Breast epithelium (tissue), 4 donors: Measurements from ENCODE around the gene PPP1R1B. TPM values are rescaled to one million over a fixed set of nuclear protein-coding genes. Genes with fewer than 3 reads are reported as not detected.

Experiments used
- DNase-seq, 2 donors: peaks; one replicate each; pipeline ENCODE4 v3.0.0-alpha.2; 2019; ENCODE audit warnings: low spot score in 2 of 2
- H3K27ac ChIP-seq, 2 donors: fragments of 200-600 bp; sonication (generic) in 1 of 2; one replicate each; pipeline ENCODE4 v1.5.1; 2016 to 2019; ENCODE audit warnings: mild to moderate bottlenecking in 1 of 2
- H3K27me3 ChIP-seq, 2 donors: fragments of 200-600 bp; sonication (generic) in 1 of 2; one replicate each; pipeline versions ENCODE4 v1.5.1 to v1.6.0; 2017 to 2019; ENCODE audit warnings: control low read depth in 1 of 2, mild to moderate bottlenecking in 1 of 2
- H3K36me3 ChIP-seq: fragments of 200-600 bp; one replicate; pipeline ENCODE4 v1.5.1; 2019
- H3K4me1 ChIP-seq, 2 donors: fragments of 200-600 bp; sonication (generic); one replicate each; pipeline ENCODE4 v1.5.1; 2016 to 2019; ENCODE audit warnings: control low read depth in 1 of 2
- H3K4me3 ChIP-seq, 3 donors: fragments of 200-600 bp; sonication (generic); 1 replicate in 2 of 3; 2 replicates in 1 of 3; pipeline ENCODE4 v1.5.1; 2016 to 2019; ENCODE audit warnings: mild to moderate bottlenecking in 3 of 3, moderate library complexity in 2 of 3
- H3K9me3 ChIP-seq, 2 donors: fragments of 200-600 bp; sonication (generic) in 1 of 2; one replicate each; pipeline ENCODE4 v1.5.1; 2016 to 2019; ENCODE audit warnings: control low read depth in 1 of 2
- POLR2A ChIP-seq: fragments of 450-650 bp; IDR thresholded peaks from one replicate; pipeline ENCODE4 v1.6.1; 2016; ENCODE audit warnings: antibody characterized with exemption, mild to moderate bottlenecking, moderate library complexity
- POLR2AphosphoS5 ChIP-seq, 3 donors: sonication (generic); formaldehyde crosslinking; IDR thresholded peaks; one replicate each; pipeline ENCODE4 v1.6.1; 2017; ENCODE audit warnings: antibody characterized with exemption in 3 of 3
- intact Hi-C: fragments of 100-400 bp; cut with DNase I; formaldehyde crosslinking; loops from one replicate; pipeline ENCODE4 v1.15.1; 2023; ENCODE audit warnings: low total_unique reads
- total RNA-seq, 3 donors: library from RNA; depleted of rRNA; stranded (reverse); fragments of >200 nt; gene quantifications; one replicate each; pipeline ENCODE4 v1.1.0, GENCODE V29; 2016
- TF ChIP-seq, protein P1 (sequence below), 3 donors: fragments of 450-650 bp; IDR thresholded peaks; one replicate each; pipeline ENCODE4 v1.5.1; 2016 to 2017; ENCODE audit warnings: antibody characterized with exemption in 3 of 3, mild to moderate bottlenecking in 3 of 3, moderate library complexity in 3 of 3

The PPP1R1B gene
- total RNA-seq, 3 donors from 2014 or later, result 22.6 to 71.3 (median 67.5) TPM

GRCh38 chr17:39593371-39593770 is 33.4 kb upstream of the PPP1R1B start:
- no peak overlapping the region for H3K27ac ChIP-seq
- no peaks in the 10 kb centered on the region for H3K36me3 ChIP-seq
- H3K4me1 ChIP-seq, result no peaks in the 10 kb centered on the region
- DNase-seq, result no peak
- intact Hi-C loops, result no loop called here
- TF ChIP-seq, protein P1, sequence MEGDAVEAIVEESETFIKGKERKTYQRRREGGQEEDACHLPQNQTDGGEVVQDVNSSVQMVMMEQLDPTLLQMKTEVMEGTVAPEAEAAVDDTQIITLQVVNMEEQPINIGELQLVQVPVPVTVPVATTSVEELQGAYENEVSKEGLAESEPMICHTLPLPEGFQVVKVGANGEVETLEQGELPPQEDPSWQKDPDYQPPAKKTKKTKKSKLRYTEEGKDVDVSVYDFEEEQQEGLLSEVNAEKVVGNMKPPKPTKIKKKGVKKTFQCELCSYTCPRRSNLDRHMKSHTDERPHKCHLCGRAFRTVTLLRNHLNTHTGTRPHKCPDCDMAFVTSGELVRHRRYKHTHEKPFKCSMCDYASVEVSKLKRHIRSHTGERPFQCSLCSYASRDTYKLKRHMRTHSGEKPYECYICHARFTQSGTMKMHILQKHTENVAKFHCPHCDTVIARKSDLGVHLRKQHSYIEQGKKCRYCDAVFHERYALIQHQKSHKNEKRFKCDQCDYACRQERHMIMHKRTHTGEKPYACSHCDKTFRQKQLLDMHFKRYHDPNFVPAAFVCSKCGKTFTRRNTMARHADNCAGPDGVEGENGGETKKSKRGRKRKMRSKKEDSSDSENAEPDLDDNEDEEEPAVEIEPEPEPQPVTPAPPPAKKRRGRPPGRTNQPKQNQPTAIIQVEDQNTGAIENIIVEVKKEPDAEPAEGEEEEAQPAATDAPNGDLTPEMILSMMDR (IDR thresholded peaks at IDR 0.05), result no peak
- TF ChIP-seq POLR2A, result no peak
- TF ChIP-seq POLR2AphosphoS5 (IDR thresholded peaks at IDR 0.05), result no peak
- no peaks in the 10 kb centered on the region for H3K9me3 ChIP-seq
- H3K4me3 ChIP-seq, result no peak overlapping the region
- H3K27me3 ChIP-seq, result peaks cover 11 to 42% of the 10 kb centered on the region in 2 donors

DNA sequence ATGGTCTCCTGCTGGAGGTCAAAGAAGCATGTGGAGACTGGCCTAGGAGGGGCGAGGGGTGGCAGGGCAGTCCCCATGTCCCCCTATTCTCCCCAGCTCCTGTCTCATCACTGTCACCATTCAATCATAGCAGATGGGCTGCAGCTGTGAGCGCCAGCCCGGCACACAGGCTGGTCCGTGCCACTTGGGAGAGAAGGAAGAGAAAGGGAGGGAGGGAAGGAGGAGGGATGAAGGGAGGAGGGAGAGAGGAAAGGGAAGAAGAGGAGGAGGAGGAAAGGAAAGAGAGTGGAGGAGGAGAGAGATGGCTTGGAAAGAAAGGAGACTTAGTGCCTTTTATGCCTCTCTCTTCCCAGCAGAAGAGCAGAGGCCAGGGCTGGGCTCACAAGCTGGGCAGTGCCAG is 31.5 kb upstream of the PPP1R1B start:
- Histone ChIP-seq H3K4me3 (no peak overlapping the region), H3K27me3 (peaks cover 15 to 61% of the 10 kb centered on the region in 2 donors), H3K9me3 (no peaks in the 10 kb centered on the region), H3K27ac (no peak overlapping the region), H3K4me1 (no peaks in the 10 kb centered on the region), H3K36me3 (no peaks in the 10 kb centered on the region)
- DNase-seq, result no peak
- TF ChIP-seq, protein P1 (IDR thresholded peaks at IDR 0.05), result no peak
- TF ChIP-seq POLR2AphosphoS5 (IDR thresholded peaks at IDR 0.05), result no peak
- TF ChIP-seq POLR2A, result no peak
- intact Hi-C loops, result no loop called here

DNA sequence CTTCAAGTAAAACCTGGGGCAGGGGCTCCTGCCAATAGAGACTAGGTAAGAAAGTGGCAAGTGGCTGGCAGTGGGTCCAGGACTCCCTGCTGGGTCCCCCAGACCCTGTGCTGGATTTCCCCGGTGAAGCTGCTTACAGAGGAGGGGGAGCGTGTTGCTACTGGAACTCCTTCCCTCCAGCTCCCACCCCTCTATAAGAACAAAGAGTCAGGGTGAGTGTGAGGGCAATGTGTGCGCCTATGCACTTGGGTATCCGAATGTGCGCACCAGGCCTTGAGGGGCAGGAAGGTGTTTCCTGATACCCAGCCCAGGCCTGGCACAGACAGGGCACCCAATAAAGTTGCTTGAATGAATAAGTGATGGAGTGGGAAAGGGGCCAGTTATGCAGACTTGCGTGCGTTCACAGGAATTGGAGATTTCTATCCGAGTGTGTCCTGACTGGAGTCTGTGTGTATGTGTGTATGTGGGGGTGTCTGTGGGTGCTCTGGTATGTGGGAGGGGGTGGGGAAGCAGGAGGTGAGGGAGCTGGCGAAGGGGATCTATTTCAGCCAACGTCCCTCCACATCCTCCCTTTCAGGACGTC is 30.7 kb upstream of the PPP1R1B start:
- TF ChIP-seq POLR2AphosphoS5 (IDR thresholded peaks at IDR 0.05), result no peak
- TF ChIP-seq POLR2A, result no peak
- TF ChIP-seq, protein P1 (IDR thresholded peaks at IDR 0.05), result no peak
- DNase-seq, result no peak
- peaks cover 15 to 68% of the 10 kb centered on the region in 2 donors for H3K27me3 ChIP-seq
- no peak overlapping the region for H3K27ac ChIP-seq
- H3K4me3 ChIP-seq, result no peak overlapping the region
- no peaks in the 10 kb centered on the region for H3K9me3 ChIP-seq
- H3K36me3 ChIP-seq, result no peaks in the 10 kb centered on the region
- no peaks in the 10 kb centered on the region for H3K4me1 ChIP-seq
- intact Hi-C loops, result no loop called here

- TF ChIP-seq POLR2AphosphoS5 (IDR thresholded peaks at IDR 0.05), result no peak
- TF ChIP-seq POLR2A, result no peak
- TF ChIP-seq, protein P1 (IDR thresholded peaks at IDR 0.05), result no peak
- peaks cover 15 to 75% of the 10 kb centered on the region in 2 donors for H3K27me3 ChIP-seq
- intact Hi-C loops, result no loop called here
Measured at GRCh38 chr17:39596543-39597267, 30.0 kb upstream of the PPP1R1B start.

DNA sequence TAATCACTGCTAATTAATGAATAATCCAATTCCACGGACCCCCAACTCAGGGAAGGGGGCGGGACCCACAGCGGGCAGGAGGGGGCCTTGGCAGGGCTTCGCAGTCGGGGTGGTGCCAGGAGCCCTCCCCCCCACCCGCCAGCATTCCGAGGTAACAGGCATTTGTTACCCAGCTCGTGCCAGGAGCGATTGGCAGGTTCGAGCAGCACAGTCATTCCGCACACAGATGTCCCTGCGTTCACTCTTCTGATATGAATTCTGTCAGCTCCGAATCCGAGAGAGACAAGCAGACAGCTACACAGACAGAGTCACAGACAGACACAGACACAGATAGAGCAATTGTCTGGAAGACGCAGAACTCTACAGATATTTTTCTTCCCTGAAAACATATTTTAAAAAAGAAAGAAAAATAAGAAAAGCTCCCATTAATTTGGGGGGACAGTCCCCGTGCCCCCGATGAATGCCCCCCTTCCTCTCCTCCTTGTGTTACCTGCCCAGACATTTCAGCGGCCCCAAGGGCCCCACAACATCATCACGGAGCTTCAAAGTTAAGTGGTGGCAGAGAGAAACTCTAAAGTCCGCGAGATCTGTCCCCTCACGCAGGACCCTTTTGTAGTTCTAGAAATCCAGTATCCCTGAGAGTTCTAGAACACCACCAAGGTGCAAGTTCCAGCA is 29.2 kb upstream of the PPP1R1B start:
- Histone ChIP-seq H3K27me3 (peaks cover 15 to 83% of the 10 kb centered on the region in 2 donors), H3K27ac (no peak overlapping the region), H3K36me3 (no peaks in the 10 kb centered on the region), H3K4me3 (no peak overlapping the region), H3K9me3 (no peaks in the 10 kb centered on the region), H3K4me1 (no peaks in the 10 kb centered on the region)
- TF ChIP-seq POLR2A (no peak), POLR2AphosphoS5 (IDR thresholded peaks at IDR 0.05) (no peak)
- TF ChIP-seq, protein P1 (IDR thresholded peaks at IDR 0.05), result no peak
- intact Hi-C loops, result no loop called here
- DNase-seq, result no peak

More at GRCh38 chr17:39596543-39597267, 30.0 kb upstream of the PPP1R1B start:
- H3K4me3 ChIP-seq, result no peak overlapping the region
- no peaks in the 10 kb centered on the region for H3K9me3 ChIP-seq
- no peaks in the 10 kb centered on the region for H3K4me1 ChIP-seq
- H3K36me3 ChIP-seq, result no peaks in the 10 kb centered on the region
- no peak overlapping the region for H3K27ac ChIP-seq
- no peak for DNase-seq
